HepG2 (cell line): Measurements from ENCODE around the gene SGMS1. TPM values are rescaled to one million over a fixed set of nuclear protein-coding genes. Genes with fewer than 3 reads are reported as not detected.
A peak's percentile ranks its signal among the peaks of the same experiment; 100 is the strongest.

ENCODE experiments used
- ATAC-seq: fragments of 200-7000 bp; cut with Tn5 transposase; 3 replicates; pipeline ENCODE4 v1.9.1; 2020; ENCODE audit warnings: mild to moderate bottlenecking, moderate library complexity
- BruUV-seq: library from RNA; stranded (reverse); fragments of 400-500 nt; replicated peaks from 2 replicates; lab custom pipeline; 2021; lab: Mats Ljungman, UMichigan
- CTCF ChIA-PET: fragments of 300-600 bp; formaldehyde crosslinking; extraction: SDS; loops from one replicate; lab custom pipeline; 2021; ENCODE audit warnings: low total read pairs, inconsistent platforms, low intra/inter-chr PET ratio; lab: Yijun Ruan, JAX
- POLR2A ChIA-PET: fragments of 350-600 bp; sonication (Branson Sonifier 250); formaldehyde crosslinking; loops from one replicate; lab custom pipeline; 2020; ENCODE audit warnings: antibody characterized with exemption, inconsistent platforms; lab: Yijun Ruan, JAX
- DNase-seq: peaks from one replicate; pipeline ENCODE4 v3.0.0-alpha.2; 2015; ENCODE audit warnings: low spot score
- FAIRE-seq: peaks from 3 replicates; lab custom pipeline; 2011; peaks lifted over from hg19 to GRCh38; lab: Jason Lieb, UNC
- H2AFZ ChIP-seq: one replicate; pipeline ENCODE4 v1.6.1; 2011; ENCODE audit warnings: low read length, inconsistent platforms
- H3K27ac ChIP-seq: fragments of 300-600 bp; 3 replicates; pipeline ENCODE4 v1.8.0; 2011; ENCODE audit warnings: mixed run types, mild to moderate bottlenecking, mixed read lengths, low read length, inconsistent platforms; ENCODE audit not compliant: insufficient read depth; ENCODE audit errors: extremely low read length
- H3K27me3 ChIP-seq, 2 experiments: fragments of 200-600 bp in 1 of 2; 2 replicates in 1 of 2; 3 replicates in 1 of 2; pipeline versions ENCODE4 v1.6.0 to v1.8.0; 2011; ENCODE audit warnings: low read length in 2 of 2, mild to moderate bottlenecking in 2 of 2, moderate library complexity in 2 of 2, inconsistent platforms in 1 of 2; ENCODE audit not compliant: insufficient read depth in 2 of 2, control insufficient read depth in 1 of 2
- H3K36me3 ChIP-seq, 2 experiments: fragments of 200-600 bp in 1 of 2; replicated peaks in 1 of 2; 2 replicates in 1 of 2; 3 replicates in 1 of 2; pipeline versions ENCODE4 v1.5.1 to v1.8.0; 2011; ENCODE audit warnings: low read length in 2 of 2, inconsistent platforms in 1 of 2; ENCODE audit not compliant: insufficient read depth in 2 of 2, control insufficient read depth in 1 of 2
- H3K4me1 ChIP-seq: 2 replicates; pipeline ENCODE4 v1.5.1; 2012; ENCODE audit warnings: low read length, inconsistent platforms; ENCODE audit not compliant: insufficient read depth
- H3K4me2 ChIP-seq: 2 replicates; pipeline ENCODE4 v1.6.0; 2011; ENCODE audit warnings: low read depth, low read length, inconsistent platforms
- H3K4me3 ChIP-seq, 3 experiments: fragments of 200-600 bp in 1 of 3; sonication (generic), shearing (Covaris generic) in 1 of 3; replicated peaks in 1 of 3; 2 replicates each; pipeline ENCODE4 v1.5.1; 2011 to 2016; ENCODE audit warnings: low read length in 3 of 3, inconsistent platforms in 2 of 3, low read depth in 2 of 3, mild to moderate bottlenecking in 2 of 3, control low read depth in 1 of 3, mixed read lengths in 1 of 3; ENCODE audit not compliant: insufficient read depth in 1 of 3
- H3K79me2 ChIP-seq: one replicate; pipeline ENCODE4 v1.6.1; 2011; ENCODE audit warnings: low read length, inconsistent platforms; ENCODE audit not compliant: insufficient read depth
- H3K9ac ChIP-seq: 2 replicates; pipeline ENCODE4 v1.6.0; 2011; ENCODE audit warnings: mild to moderate bottlenecking, low read depth, low read length, inconsistent platforms; ENCODE audit not compliant: insufficient read depth
- H3K9me3 ChIP-seq: 2 replicates; pipeline ENCODE4 v1.5.1; 2012; ENCODE audit warnings: mild to moderate bottlenecking, low read length
- H4K20me1 ChIP-seq: 2 replicates; pipeline ENCODE4 v1.6.0; 2011; ENCODE audit warnings: inconsistent platforms, mild to moderate bottlenecking, low read length, moderate library complexity; ENCODE audit not compliant: insufficient read depth
- ARHGAP35 ChIP-seq: sonication (generic); formaldehyde crosslinking; IDR thresholded peaks from 2 replicates; pipeline ENCODE4 v1.9.0; 2022; ENCODE audit warnings: mild to moderate bottlenecking, inconsistent platforms, moderate library complexity, missing genetic modification reagents, borderline replicate concordance
- CTCF ChIP-seq: sonication (generic); formaldehyde crosslinking; IDR thresholded peaks from 2 replicates; pipeline ENCODE4 v1.5.0; 2020; ENCODE audit warnings: mild to moderate bottlenecking, missing genetic modification reagents, moderate library complexity
- HMGXB4 ChIP-seq, 2 experiments: sonication (generic) in 1 of 2; formaldehyde crosslinking in 1 of 2; IDR thresholded peaks; 2 replicates each; pipeline versions ENCODE4 v1.4.0 to v1.6.1; 2018 to 2020; ENCODE audit warnings: missing genetic modification reagents in 2 of 2, borderline replicate concordance in 1 of 2, low read depth in 1 of 2, mild to moderate bottlenecking in 1 of 2, missing biosample characterization in 1 of 2
- NFKBIZ ChIP-seq: IDR thresholded peaks from 2 replicates; pipeline ENCODE4 v1.6.1; 2018; ENCODE audit warnings: missing genetic modification reagents, missing compliant biosample characterization
- RAD21 ChIP-seq: fragments of 450-650 bp; formaldehyde crosslinking; IDR thresholded peaks from 2 replicates; pipeline ENCODE4 v1.5.0; 2020; ENCODE audit warnings: mild to moderate bottlenecking
- RXRB ChIP-seq: IDR thresholded peaks from 2 replicates; pipeline ENCODE4 v1.6.1; 2016; ENCODE audit warnings: borderline replicate concordance, missing genetic modification reagents, missing compliant biosample characterization
- SIX1 ChIP-seq: sonication (generic); formaldehyde crosslinking; IDR thresholded peaks from 2 replicates; pipeline ENCODE4 v1.4.0; 2020; ENCODE audit warnings: missing genetic modification reagents, borderline replicate concordance
- SMAD3 ChIP-seq: sonication (generic); formaldehyde crosslinking; IDR thresholded peaks from 2 replicates; pipeline ENCODE4 v1.4.0; 2020; ENCODE audit warnings: missing genetic modification reagents
- SMAD9 ChIP-seq: sonication (generic); formaldehyde crosslinking; IDR thresholded peaks from 2 replicates; pipeline ENCODE4 v1.5.1; 2020; ENCODE audit warnings: mild to moderate bottlenecking, missing genetic modification reagents
- SMARCC2 ChIP-seq: fragments of 450-650 bp; IDR thresholded peaks from 2 replicates; pipeline ENCODE4 v1.6.1; 2017; ENCODE audit warnings: antibody characterized with exemption, mild to moderate bottlenecking
- SMC3 ChIP-seq: IDR thresholded peaks from 2 replicates; pipeline ENCODE4 v1.6.1; 2011; ENCODE audit warnings: low read length, improper control_type of control experiment
- STAG1 ChIP-seq: sonication (generic); formaldehyde crosslinking; IDR thresholded peaks from 2 replicates; pipeline ENCODE4 v1.4.0; 2020; ENCODE audit warnings: missing genetic modification reagents
- TEAD3 ChIP-seq: optimal IDR thresholded peaks from 2 replicates; pipeline ENCODE3; 2016; ENCODE audit warnings: borderline replicate concordance
- ZNF552 ChIP-seq: sonication (generic); formaldehyde crosslinking; IDR thresholded peaks from 2 replicates; pipeline ENCODE4 v1.9.0; 2022; ENCODE audit warnings: missing genetic modification reagents, mild to moderate bottlenecking, borderline replicate concordance
- whole genome bisulfite sequencing: methylation state at CpG from one replicate; pipeline ENCODE4 v1.1.6; 2017; ENCODE audit warnings: low lambda C conversion rate; 5-methylcytosine and 5-hydroxymethylcytosine counted together
- in situ Hi-C: cut with HindIII; loops from 2 replicates; pipeline ENCODE4 v1.10.0; 2017; ENCODE audit warnings: low pct_unique_long_range_greater_than_20kb; ENCODE audit not compliant: extremely low pct_ligation_motif_present
- intact Hi-C: fragments of 100-400 bp; cut with micrococcal nuclease; formaldehyde crosslinking; loops from one replicate; pipeline ENCODE4 v1.10.0; 2022; ENCODE audit not compliant: unreplicated experiment
- polyA plus RNA-seq, 8 experiments: library from polyadenylated mRNA; depleted of rRNA in 3 of 8; stranded (reverse) in 7 of 8; unstranded in 1 of 8; fragments of >200 nt; fragmentation: Illumina TruSeq in 4 of 8; extraction: Trizol in 4 of 8; gene quantifications; 2 replicates each; pipeline versions ENCODE4 v1.2.1 to v1.2.3, GENCODE V29; 2011 to 2016; ENCODE audit warnings: low read depth in 4 of 8, missing spikeins in 1 of 8, mixed read lengths in 1 of 8; ENCODE audit not compliant: insufficient read depth in 1 of 8
- total RNA-seq, 5 experiments: library from RNA; depleted of rRNA; stranded (reverse); fragments of >200 nt; fragmentation: Illumina TruSeq; extraction: Trizol; gene quantifications; 2 replicates each; pipeline ENCODE4 v1.2.3, GENCODE V29; 2016; ENCODE audit warnings: low read depth in 1 of 5

SGMS1 gene
- total and polyA plus RNA-seq, 2 of the 13 experiments (the other 11 are each of a cell fraction or from before 2014, with no cell fraction given), result 6.5 to 15.1 TPM

GRCh38 chr10:50421026-50421719 is 202.6 kb downstream of the SGMS1 start:
- no peak overlapping the region for H3K9ac ChIP-seq
- H3K9me3 ChIP-seq, result no peaks in the 10 kb centered on the region
- TF ChIP-seq SMAD3 (CRISPR knock-in tag) (0 out of 2 replicates have a peak, but pooled peaks have one; percentile 21), SMAD9 (no peak), NFKBIZ (CRISPR knock-in tag) (0 out of 2 replicates have a peak, but pooled peaks have one; percentile 22), TEAD3 (peak; percentile 41), STAG1 (CRISPR knock-in tag) (peak; percentile 81), RAD21 (CRISPR knock-in tag) (peak; percentile 77; the same call in 1 of the 2 replicates), SMARCC2 (no peak), ARHGAP35 (CRISPR knock-in tag) (no peak), SMC3 (peak; percentile 87), ZNF552 (CRISPR knock-in tag) (no peak), CTCF (peak; percentile 78), SIX1 (CRISPR knock-in tag) (peak; percentile 11; the same call in 1 of the 2 replicates), HMGXB4 (CRISPR knock-in tag; IDR thresholded peaks at IDR 0.05; ENCODE audit: borderline replicate concordance in 1 of 2, low read depth in 1 of 2) (0 out of 4 replicates have a peak, but pooled peaks of 1 of the 2 experiments have one; percentile 20), RXRB (CRISPR knock-in tag) (0 out of 2 replicates have a peak, but pooled peaks have one; percentile 26)
- POLR2A ChIA-PET, result no interaction called here
- BruUV-seq, result no TSS peak
- no peaks in the 10 kb centered on the region for H3K79me2 ChIP-seq
- DNase-seq (peak; percentile 55), ATAC-seq (peak; percentile 61), FAIRE-seq (peak; percentile 26)
- intact Hi-C loops, result loop anchor here (1.0 kb wide), 1 partner anchor 54 kb away; no protein-coding TSS in a partner anchor
- H3K36me3 ChIP-seq, result no peaks in the 10 kb centered on the region
- H3K4me1 ChIP-seq, result peaks cover 31% of the 10 kb centered on the region
- WGBS, result 73% methylated on average over 6 of the region's 6 CpGs
- H4K20me1 ChIP-seq, result no peaks in the 10 kb centered on the region
- CTCF ChIA-PET, result interaction anchor here (2.7 kb wide), 1 partner anchor 53 kb away, joined by 20 read pairs; no protein-coding TSS in a partner anchor
- in situ Hi-C loops, result no loop called here
- no peak overlapping the region for H3K27ac ChIP-seq
- H3K27me3 ChIP-seq, result no peaks in the 10 kb centered on the region
- H2AFZ ChIP-seq, result no peak overlapping the region
- H3K4me2 ChIP-seq, result no peak overlapping the region
- H3K4me3 ChIP-seq, result no peak overlapping the region
